ENCODE data around the gene BIRC6. TPM values are rescaled to one million over a fixed set of nuclear protein-coding genes. Genes with fewer than 3 reads are reported as not detected.

BIRC6 gene
- total and polyA plus RNA-seq, 2 of the 8 experiments (the other 6 are each of a cell fraction or from before 2014, with no cell fraction given): 32.5 to 69.5 TPM

DNA sequence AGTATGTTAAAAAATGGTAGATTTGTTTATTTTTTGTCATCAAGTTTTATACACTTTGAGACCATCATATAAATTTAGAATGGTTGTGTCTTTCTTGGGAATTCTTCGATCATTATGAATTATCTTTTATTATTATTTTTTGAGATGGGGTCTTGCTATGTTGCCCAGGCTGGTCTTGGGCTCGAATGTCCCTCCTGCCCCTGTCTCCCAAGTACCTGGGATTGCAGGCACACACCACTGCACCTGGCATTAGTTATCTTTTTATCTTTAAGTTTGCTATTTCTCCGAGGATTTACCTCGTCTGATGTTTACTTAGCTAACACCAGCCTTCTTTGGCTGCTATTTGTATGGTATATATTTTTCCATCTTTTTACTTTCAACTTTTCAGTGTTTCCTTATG lies 100.0 kb downstream of the BIRC6 start (continued):
- TF ChIP-seq EZH2 (IDR thresholded peaks at IDR 0.05; ENCODE audit: low read depth, low read length, severe bottlenecking): no peak

All from H1 (cell line).